HG03439 (cell line): ENCODE measurements around the gene PALLD.
A peak's percentile ranks its signal among the peaks of the same experiment; 100 is the strongest.

Source experiments
- ATAC-seq: cut with Tn5 transposase; IDR thresholded peaks from one replicate; pipeline ENCODE4 v1.9.1; 2021; ENCODE audit warnings: mild to moderate bottlenecking, moderate library complexity; ENCODE audit not compliant: unreplicated experiment

PALLD gene

GRCh38 chr4:168585168-168586091 lies 88.6 kb downstream of the PALLD start:
- ATAC-seq = peak; percentile 83

- ATAC-seq = no peak
These were observed 90.1 kb downstream of the PALLD start for GRCh38 chr4:168586926-168587325.

- no peak for ATAC-seq
These were observed 90.7 kb downstream of the PALLD start for GRCh38 chr4:168587411-168588125.

- ATAC-seq = no peak
These were observed 92.2 kb downstream of the PALLD start for GRCh38 chr4:168588916-168589531.

GRCh38 chr4:168592676-168593075 lies 95.8 kb downstream of the PALLD start:
- no peak for ATAC-seq

- ATAC-seq = no peak
These were observed 96.5 kb downstream of the PALLD start for GRCh38 chr4:168593399-168593798.

- no peak for ATAC-seq
These were observed 97.3 kb downstream of the PALLD start for GRCh38 chr4:168594121-168594520.

- ATAC-seq = no peak
These were observed 101.3 kb downstream of the PALLD start for GRCh38 chr4:168598191-168598590.

GRCh38 chr4:168600796-168601583 lies 104.1 kb downstream of the PALLD start:
- ATAC-seq = no peak

- no peak for ATAC-seq
These were observed 105.0 kb downstream of the PALLD start for GRCh38 chr4:168601899-168602298.

GRCh38 chr4:168604496-168605373 lies 107.9 kb downstream of the PALLD start:
- ATAC-seq = no peak

- no peak for ATAC-seq
These were observed 108.6 kb downstream of the PALLD start for GRCh38 chr4:168605411-168605810.

- ATAC-seq = no peak
These were observed 110.4 kb downstream of the PALLD start for GRCh38 chr4:168607215-168607614.

- ATAC-seq = no peak
These were observed 111.9 kb downstream of the PALLD start for GRCh38 chr4:168608771-168609170.

GRCh38 chr4:168609369-168609768 lies 112.5 kb downstream of the PALLD start:
- ATAC-seq = no peak

GRCh38 chr4:168610911-168611530 lies 114.2 kb downstream of the PALLD start:
- ATAC-seq = no peak

- no peak for ATAC-seq
These were observed 115.7 kb downstream of the PALLD start for GRCh38 chr4:168612450-168613135.

GRCh38 chr4:168613869-168614268 lies 117.0 kb downstream of the PALLD start:
- ATAC-seq = no peak
